HUDEP-2 (cell line): ENCODE measurements around the gene RNF145.

Experiments used
- DNase-seq, 76 experiments: peaks; one replicate each; lab custom pipeline; 2025; ENCODE audit not compliant: unreplicated experiment in 76 of 76; lab: John Stamatoyannopoulos, UW

RNF145 gene

GRCh38 chr5:159198063-159199036, 11.0 kb downstream of the RNF145 start:
- no peak for DNase-seq

DNA sequence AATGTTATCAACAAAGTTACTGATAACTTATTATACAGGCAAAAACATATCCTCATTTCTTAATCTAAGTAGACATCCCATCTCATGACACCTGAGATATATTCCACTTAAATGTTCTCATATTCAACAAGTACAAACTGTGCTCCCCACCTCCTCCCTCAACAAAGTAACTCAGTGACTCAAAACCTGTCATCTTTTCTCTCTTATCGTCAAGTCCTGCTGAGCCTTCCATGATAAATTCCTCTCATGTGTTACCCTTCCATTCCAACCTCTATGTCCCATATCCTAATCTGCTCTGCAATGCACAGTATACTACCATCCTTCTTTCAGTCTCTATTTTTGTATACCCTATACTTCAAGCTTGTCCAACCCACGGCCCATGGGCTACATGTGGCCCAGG, 13.6 kb downstream of the RNF145 start:
- DNase-seq, result no peak

DNA sequence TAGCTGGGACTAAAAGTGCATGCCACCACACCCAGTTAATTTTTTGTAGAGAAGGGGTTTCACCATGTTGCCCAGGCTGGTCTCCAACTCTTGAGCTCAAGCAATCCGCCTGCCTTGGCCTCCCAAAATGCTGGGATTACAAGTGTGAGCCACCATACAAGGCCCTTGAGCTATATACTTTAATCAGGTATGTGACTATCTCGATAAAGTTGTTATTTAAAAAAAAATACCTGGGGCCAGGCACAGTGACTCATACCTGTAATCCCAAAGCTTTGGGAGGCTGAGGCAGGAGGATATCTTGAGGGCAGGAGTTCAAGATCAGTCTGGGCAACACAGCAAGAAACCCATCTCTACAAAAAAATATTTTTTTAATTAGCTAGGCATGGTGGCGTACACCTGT, 19.2 kb downstream of the RNF145 start:
- no peak for DNase-seq

GRCh38 chr5:159189310-159189709, 20.0 kb downstream of the RNF145 start:
- no peak for DNase-seq

DNA sequence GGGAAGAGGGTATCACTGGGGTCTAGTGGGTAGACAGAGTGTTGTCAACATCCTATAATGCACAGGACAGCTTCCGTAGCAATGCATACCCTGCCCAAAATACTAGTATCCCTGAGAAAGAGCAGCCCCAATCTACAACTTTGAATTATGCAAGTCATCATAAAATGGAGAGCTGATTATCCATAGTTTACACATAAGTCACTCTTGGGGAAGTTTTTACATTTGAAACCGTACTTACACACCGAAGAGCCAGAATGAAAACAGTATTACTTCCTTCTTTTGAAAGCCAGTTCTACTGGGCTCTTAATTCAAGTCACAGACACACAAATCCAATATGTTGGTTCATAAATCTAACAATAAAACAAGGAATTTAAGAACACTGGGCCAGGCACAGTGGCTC, 21.6 kb downstream of the RNF145 start:
- DNase-seq, result no peak

DNA sequence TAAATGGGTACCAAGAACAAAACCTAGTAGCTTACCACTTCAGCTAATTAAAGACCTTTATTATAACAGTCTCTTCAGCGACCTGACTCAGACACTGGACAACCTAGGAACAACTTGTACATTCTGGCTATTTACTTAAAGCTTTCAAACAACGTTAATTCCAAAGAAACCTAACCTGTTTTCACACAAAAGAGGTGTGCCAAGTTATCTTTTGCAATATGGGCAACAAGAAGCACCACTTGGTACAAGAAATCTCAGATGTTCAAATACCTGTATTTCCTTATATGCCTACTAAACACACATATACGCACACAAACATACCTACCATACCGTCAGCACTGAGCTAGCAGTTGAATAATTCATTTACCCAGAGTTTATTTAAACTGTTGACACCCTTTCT, 23.0 kb downstream of the RNF145 start:
- DNase-seq, result no peak

DNA sequence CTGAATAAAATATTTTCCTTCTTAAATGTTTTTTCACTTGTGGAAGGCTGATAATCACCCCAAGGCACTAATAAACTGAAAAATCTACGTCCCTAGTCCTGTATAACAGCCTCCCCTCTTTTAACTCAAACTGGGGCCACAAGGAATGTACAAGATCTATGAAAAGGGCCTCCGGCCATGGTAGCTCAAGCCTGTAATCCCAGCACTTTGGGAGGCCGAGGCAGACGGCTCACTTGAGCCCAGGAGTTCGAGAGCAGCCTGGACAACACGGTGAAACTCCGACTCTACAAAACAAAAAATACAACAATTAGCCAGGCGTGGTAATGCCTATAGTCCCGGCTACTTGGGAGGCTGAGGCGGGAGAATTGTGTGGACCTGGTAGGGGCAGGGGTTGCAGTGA, 23.6 kb downstream of the RNF145 start:
- no peak for DNase-seq

- peak in 4 of 76 experiments; percentile 2 to 22 (median 9) for DNase-seq
Observed at GRCh38 chr5:159184858-159185381, 24.4 kb downstream of the RNF145 start.

DNA sequence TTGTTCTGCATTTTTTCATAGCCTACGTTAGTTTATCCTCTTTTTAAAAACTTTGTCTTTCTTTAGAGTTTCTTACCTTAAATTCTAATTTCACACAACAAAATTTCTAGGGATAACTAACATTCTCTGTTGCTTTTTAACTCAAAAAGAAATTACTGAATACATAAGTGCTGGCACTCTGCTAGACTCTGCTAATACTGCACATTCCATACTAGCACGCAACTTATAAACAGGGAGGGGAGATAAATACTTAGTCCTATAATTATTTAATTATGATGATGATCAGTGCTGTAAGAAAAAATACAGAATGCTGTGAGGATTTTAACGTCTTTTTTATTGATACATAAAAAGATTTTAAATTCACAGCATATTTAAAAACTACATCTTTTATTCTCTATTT, 25.1 kb downstream of the RNF145 start:
- no peak for DNase-seq

DNA sequence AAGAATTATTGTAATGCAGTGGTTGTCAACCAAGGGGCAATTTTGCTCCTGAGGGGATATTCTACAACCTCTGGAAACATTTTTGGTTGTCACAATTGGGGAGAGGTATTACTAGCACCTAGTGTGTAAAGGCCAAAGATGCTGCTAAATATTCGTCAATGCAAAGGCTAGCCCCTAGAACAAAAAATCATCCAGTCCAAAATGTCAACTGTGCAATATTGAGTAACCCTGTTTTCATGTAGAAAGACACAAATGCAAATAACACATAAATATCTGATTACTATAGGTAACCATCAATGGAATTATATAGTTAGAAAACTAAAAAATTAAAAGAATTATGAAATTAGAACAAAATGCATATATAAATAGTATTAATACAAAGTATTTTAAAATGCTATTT, 26.1 kb downstream of the RNF145 start:
- DNase-seq, result no peak

DNA sequence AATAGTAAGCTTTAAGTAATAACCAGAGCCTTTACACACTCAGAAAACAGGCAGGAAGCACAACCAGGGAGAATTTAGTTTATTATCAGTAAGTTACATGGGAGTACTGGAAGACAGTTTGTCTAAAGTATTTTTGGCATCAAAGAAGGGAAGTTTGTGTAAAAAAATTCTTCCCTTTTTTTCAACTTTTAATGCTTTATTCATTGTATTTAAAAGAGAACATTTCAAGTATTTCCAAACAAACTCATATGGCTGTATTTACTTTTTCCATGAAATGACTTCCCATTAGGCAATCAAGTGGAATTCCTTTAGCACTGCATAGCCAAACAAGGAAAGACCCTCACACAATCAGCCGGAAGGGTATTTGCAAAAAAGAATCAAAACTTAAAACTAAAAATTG, 26.7 kb downstream of the RNF145 start:
- no peak for DNase-seq

DNA sequence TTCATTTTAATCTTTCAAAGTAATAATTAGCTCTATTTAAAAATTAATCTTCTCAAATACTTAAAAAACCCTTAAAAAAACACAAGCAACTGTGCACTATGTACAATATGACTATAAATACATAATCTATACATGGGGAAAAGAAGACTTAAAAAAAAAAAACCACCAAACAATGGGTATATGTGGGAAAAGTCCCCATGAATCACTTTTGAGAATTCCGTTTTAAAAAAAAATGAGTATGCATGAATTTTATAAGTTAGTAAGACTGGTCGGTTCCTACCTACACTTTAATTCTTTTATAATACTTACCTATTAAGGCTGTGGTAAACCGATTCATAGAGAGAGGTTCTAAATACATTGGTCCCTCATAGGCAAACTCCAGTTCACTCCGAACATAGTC, 27.7 kb downstream of the RNF145 start:
- DNase-seq, result no peak

- DNase-seq, result no peak
Observed at GRCh38 chr5:159181152-159181551, 28.2 kb downstream of the RNF145 start.

- DNase-seq, result no peak
Observed at GRCh38 chr5:159179529-159180305, 29.6 kb downstream of the RNF145 start.

DNA sequence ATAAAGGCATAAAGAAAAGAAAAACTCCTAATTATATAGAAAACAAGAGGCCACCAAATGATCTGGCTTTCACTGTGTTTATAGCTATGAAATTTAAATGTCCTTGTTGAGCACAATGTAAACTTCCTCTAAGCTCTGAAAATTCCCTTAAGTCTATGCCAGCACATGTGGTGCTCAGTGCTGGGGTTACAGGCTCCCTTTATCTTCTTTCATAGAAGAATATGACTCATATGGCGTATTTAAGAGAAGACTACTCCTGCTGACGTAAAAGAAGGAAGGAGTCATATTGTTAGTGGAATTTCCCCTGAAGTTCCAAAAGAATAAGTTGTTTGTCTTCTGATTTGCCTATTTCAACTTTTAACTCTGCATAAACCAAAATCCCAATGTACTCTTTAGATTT, 30.4 kb downstream of the RNF145 start:
- DNase-seq, result peak in 13 of 76 experiments; percentile 2 to 34 (median 13)

- DNase-seq, result peak in 2 of 76 experiments; percentile 21 to 27
Observed at GRCh38 chr5:159175547-159175946, 33.8 kb downstream of the RNF145 start.

GRCh38 chr5:159174511-159175168, 34.7 kb downstream of the RNF145 start:
- no peak for DNase-seq

DNA sequence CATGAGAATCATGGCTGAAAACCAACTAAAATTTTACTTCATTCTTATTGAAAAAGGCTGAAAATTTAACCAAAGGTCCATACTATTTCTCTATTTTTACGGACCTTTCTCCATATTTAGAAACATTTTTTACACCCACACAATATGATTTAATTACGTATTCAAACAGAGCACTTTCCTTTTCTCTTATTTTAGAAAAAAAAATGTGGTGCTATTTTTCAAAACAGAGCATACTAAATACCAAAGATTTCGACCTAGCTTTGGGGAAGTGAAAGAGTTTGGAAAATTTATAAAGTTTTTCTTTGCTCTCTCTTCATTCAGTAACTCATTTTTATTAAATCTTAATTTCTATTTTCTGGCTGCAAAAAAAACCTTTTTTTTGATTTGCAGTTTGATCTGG, 38.1 kb downstream of the RNF145 start:
- DNase-seq, result no peak

DNA sequence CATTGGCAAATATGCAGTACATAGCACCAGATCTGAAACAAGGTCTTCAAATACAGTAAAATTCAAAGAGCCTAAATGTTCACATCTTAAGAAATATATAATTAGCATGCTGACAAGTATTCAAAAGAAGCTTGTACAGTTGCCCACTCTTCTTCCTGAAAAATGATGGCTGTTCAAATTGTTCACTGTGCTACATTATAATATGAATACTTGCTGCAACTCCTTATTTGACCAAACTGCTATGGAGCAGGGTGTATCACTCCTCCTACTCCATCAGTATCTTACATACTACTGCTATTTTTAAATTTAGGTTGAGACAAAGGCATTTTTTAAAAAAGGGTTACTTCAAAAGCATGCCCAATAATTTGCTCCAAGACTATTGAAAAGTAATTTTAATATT, 39.3 kb downstream of the RNF145 start:
- DNase-seq, result no peak

GRCh38 chr5:159166416-159166815, 42.9 kb downstream of the RNF145 start:
- no peak for DNase-seq

DNA sequence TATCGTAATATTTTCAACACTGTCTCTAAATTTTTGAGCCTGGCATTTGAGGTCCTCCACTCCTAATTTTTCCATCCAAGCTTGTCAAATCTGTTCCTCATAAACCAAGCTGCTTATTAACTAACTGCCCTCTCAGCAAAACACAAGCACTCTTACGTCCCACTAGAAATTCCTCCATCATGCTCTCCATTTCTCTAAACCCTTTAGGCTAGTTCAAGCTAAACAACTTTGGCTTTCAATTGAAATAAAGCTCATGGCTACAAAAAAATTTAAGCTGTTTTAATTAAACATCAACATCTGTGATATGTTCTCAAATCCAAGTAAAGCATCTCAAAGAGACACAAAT, 45.7 kb downstream of the RNF145 start:
- no peak for DNase-seq
